IPS-18a (cell line): ENCODE measurements around the gene PSMA4.
"Not testable (repeated sequence)": the region's sequence is repeated elsewhere in the genome, so short reads cannot be mapped to it uniquely, and the experiment has no call there.

Experiments
- H3K27ac ChIP-seq: one replicate; pipeline ENCODE4 v1.5.1; 2013; ENCODE audit warnings: low read length
- H3K27me3 ChIP-seq: one replicate; pipeline ENCODE4 v1.6.1; 2013; ENCODE audit warnings: mild to moderate bottlenecking, low read length; ENCODE audit not compliant: control insufficient read depth, insufficient read depth
- H3K36me3 ChIP-seq: one replicate; pipeline ENCODE4 v1.6.1; 2013; ENCODE audit warnings: low read depth, low read length; ENCODE audit not compliant: control insufficient read depth
- H3K4me1 ChIP-seq: one replicate; pipeline ENCODE4 v1.6.1; 2013; ENCODE audit warnings: low read depth, low read length; ENCODE audit not compliant: control insufficient read depth
- H3K4me3 ChIP-seq: one replicate; pipeline ENCODE4 v1.5.1; 2013; ENCODE audit warnings: low read length
- H3K9ac ChIP-seq: one replicate; pipeline ENCODE4 v1.6.1; 2013; ENCODE audit warnings: mild to moderate bottlenecking, low read length, moderate library complexity
- H3K9me3 ChIP-seq: one replicate; pipeline ENCODE4 v1.6.1; 2013; ENCODE audit warnings: low read depth, low read length; ENCODE audit not compliant: control insufficient read depth

The PSMA4 gene

DNA sequence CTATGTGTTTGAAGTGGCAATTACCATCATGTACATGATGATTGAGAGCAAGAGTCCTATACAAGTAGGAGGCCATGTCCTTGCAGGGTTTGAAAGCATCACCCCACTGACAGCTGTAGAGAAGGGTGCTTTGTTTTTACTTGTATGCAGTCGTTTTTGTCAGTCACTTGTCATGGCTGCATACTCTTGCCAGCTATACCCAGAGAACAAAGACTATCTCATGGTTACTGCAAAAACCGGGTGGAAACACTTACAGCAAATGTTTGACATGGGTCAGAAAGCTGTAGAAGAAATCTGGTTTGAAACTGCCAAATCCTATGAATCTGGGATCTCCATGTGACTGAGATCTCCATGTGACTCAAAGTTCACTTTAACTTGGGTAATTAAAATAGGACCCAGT lies 6.9 kb upstream of the PSMA4 start:
- Histone ChIP-seq H3K36me3 (no peaks in the 10 kb centered on the region), H3K9me3 (no peaks in the 10 kb centered on the region), H3K4me3 (no peak overlapping the region), H3K27me3 (no peaks in the 10 kb centered on the region), H3K9ac (no peak overlapping the region), H3K4me1 (no peaks in the 10 kb centered on the region), H3K27ac (no peak overlapping the region)

- Histone ChIP-seq H3K4me1 (no peaks in the 10 kb centered on the region), H3K36me3 (no peaks in the 10 kb centered on the region), H3K4me3 (no peak overlapping the region), H3K9me3 (no peaks in the 10 kb centered on the region), H3K27ac (no peak overlapping the region), H3K9ac (no peak overlapping the region), H3K27me3 (no peaks in the 10 kb centered on the region)
These were observed 4.1 kb upstream of the PSMA4 start for GRCh38 chr15:78536134-78536533.

GRCh38 chr15:78537266-78537905 lies 2.9 kb upstream of the PSMA4 start:
- Histone ChIP-seq H3K4me3 (no peak overlapping the region), H3K9me3 (no peaks in the 10 kb centered on the region), H3K4me1 (no peaks in the 10 kb centered on the region), H3K9ac (no peak overlapping the region), H3K36me3 (peaks cover 4% of the 10 kb centered on the region), H3K27ac (no peak overlapping the region), H3K27me3 (no peaks in the 10 kb centered on the region)

GRCh38 chr15:78538358-78538757 lies 1.9 kb upstream of the PSMA4 start:
- Histone ChIP-seq H3K9ac (no peak overlapping the region), H3K27ac (no peak overlapping the region), H3K4me1 (no peaks in the 10 kb centered on the region), H3K4me3 (no peak overlapping the region), H3K9me3 (no peaks in the 10 kb centered on the region), H3K27me3 (no peaks in the 10 kb centered on the region), H3K36me3 (peaks cover 14% of the 10 kb centered on the region)

DNA sequence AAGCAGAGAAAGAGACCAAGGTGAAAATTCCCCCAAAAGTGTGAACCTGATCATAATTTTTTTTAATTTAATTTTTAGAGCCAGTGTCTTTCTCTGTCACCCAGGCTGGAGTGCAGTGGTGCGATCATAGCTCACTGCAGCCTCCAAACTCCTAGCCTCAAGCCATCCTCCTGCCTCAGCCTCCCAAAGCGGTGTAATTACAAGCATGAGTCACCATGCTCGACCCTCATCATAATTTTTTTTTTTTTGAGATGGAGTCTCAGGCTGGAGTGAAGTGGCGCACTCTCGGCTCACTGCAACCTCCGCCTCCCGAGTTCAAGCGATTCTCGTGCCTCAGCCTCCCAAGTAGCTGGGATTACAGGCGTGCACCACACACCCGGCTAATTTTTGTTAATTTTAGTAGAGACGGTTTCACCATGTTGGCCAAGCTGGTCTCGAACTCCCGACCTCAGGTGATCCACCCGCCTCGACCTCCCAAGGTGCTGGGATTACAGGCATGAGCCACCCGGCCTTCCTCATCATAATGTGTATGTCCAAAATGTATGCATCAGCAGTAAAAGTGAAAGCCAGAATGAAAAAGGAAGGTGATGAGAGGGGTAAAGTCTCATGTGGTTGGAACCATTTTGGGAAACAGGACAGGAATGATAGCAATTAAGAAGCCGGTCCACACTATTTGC lies 642 bp upstream of the PSMA4 start:
- Histone ChIP-seq H3K4me3 (peak overlapping the region; percentile 98), H3K9ac (peak overlapping the region; percentile 88), H3K36me3 (peaks cover 26% of the 10 kb centered on the region), H3K27ac (peak overlapping the region; percentile 92)
- H3K9me3 ChIP-seq, H3K27me3 ChIP-seq, H3K4me1 ChIP-seq: not testable (repeated sequence)

DNA sequence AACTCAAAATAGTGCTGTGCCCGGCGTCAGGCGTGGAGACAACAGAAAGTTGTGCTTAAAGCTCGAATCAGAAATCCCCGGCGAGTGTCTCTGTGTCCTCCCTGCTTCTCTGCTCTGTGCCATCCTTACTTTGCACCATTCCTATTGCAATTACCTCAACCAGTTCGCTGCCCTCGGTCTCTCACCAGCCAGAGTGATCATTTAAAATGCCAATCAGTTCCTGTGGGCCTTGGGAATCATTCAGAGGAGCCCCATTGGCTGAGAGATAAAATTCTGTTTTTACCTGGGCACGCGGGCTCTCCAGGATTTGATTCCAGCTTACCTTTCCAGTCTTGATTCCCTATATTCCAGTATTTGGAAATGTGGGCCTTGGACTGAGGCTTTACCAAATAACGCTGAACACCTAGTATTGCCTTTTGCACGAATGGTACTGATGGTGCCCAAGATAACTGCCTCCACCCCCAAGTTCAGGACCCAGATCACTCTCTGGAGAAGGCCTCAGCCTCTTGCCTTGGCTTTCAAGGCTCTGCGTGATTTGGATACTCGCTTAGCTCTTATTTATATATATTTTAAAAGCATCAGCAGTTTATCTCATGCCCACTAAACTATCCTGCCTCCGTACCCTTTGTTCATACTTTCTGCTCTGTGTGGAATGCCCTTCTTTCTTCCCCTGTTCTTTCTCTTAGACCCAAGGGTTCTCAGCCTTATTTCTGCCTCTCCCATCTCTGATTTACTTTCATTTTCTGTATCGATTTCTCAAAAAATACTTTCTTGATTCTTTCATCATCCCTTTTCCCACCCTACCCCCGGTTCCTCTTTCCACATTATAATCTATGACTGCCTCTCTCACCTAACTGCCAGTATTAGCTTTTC lies 863 bp downstream of the PSMA4 start:
- peak overlapping the region; percentile 88 for H3K9ac ChIP-seq
- no peaks in the 10 kb centered on the region for H3K27me3 ChIP-seq
- H3K4me3 ChIP-seq, result peak overlapping the region; percentile 98
- H3K27ac ChIP-seq, result peak overlapping the region; percentile 92
- H3K4me1 ChIP-seq, result no peaks in the 10 kb centered on the region
- H3K9me3 ChIP-seq, result no peaks in the 10 kb centered on the region
- peaks cover 41% of the 10 kb centered on the region for H3K36me3 ChIP-seq

- Histone ChIP-seq H3K36me3 (peaks cover 47% of the 10 kb centered on the region), H3K27me3 (no peaks in the 10 kb centered on the region), H3K9ac (peak overlapping the region; percentile 88), H3K27ac (no peak overlapping the region), H3K4me3 (peak overlapping the region; percentile 98), H3K9me3 (no peaks in the 10 kb centered on the region), H3K4me1 (no peaks in the 10 kb centered on the region)
These were observed 1.4 kb downstream of the PSMA4 start for GRCh38 chr15:78541744-78542034.

DNA sequence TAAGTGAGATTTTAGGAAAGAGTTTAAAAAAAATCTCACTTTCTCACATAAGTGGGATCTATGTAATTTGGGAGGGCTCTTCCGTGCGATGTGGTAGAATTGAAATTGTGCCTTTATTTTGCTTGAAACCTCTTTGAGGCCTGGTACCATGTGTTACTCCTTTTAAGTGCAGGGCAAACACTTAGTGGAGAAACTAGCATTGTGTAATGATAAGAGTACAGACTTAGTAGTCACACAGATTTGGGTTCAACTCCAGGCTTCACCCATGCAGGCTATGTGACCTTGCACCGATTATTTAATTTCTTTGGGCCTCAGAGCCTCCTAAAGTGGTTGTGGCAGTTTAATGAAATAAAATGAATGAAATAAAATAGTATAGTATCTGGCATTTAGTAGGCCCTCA lies 2.4 kb downstream of the PSMA4 start:
- Histone ChIP-seq H3K4me3 (no peak overlapping the region), H3K27ac (no peak overlapping the region), H3K27me3 (no peaks in the 10 kb centered on the region), H3K36me3 (peaks cover 56% of the 10 kb centered on the region), H3K4me1 (no peaks in the 10 kb centered on the region), H3K9ac (no peak overlapping the region), H3K9me3 (no peaks in the 10 kb centered on the region)

DNA sequence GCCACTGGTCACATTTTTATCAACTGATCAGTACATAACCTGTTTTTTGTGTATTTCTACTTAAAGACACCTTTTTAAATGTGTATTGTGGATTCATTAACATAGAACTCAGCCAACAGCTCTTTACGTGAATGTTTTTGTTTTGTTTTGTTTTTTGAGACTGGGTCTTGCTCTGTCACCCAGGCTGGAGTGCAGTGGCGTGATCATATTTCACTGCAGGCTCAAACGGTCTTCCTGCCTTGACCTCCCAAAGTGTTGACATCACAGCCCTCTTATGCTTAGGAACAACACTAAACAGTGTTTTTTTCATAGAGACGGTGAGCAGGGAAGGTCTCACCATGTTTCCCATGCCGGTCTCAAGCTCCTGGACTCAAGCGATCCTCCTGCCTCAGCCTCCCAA lies 9.9 kb downstream of the PSMA4 start:
- Histone ChIP-seq H3K9ac (no peak overlapping the region), H3K27ac (no peak overlapping the region), H3K36me3 (peaks cover 58% of the 10 kb centered on the region)

DNA sequence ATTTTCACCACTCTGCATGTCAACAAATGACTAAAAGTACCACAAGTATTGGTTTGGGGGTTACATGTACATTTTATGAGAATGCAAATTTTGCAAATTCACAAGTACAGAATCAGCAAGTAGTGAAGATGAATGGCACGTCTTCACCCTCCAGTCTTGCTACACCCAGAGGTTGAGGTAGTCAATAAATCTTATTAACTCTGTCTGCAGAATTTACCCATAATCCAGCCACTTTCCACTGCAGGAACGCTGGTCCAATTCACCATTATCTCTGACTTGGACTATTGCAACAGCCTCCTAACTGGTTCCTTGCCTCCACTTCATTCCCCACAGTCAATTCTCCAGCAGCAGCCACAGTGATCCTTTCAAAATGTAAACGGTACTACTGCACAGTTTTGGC lies 10.6 kb downstream of the PSMA4 start:
- Histone ChIP-seq H3K9me3 (no peaks in the 10 kb centered on the region), H3K27me3 (no peaks in the 10 kb centered on the region), H3K4me1 (no peaks in the 10 kb centered on the region), H3K9ac (no peak overlapping the region), H3K36me3 (peaks cover 51% of the 10 kb centered on the region), H3K4me3 (no peak overlapping the region), H3K27ac (no peak overlapping the region)

More for the DNA sequence above, 9.9 kb downstream of the PSMA4 start:
- Histone ChIP-seq H3K4me3 (no peak overlapping the region), H3K27me3 (no peaks in the 10 kb centered on the region), H3K4me1 (no peaks in the 10 kb centered on the region), H3K9me3 (no peaks in the 10 kb centered on the region)

- no peak overlapping the region for H3K9ac ChIP-seq
- H3K4me1 ChIP-seq, result no peaks in the 10 kb centered on the region
- H3K36me3 ChIP-seq, result peaks cover 41% of the 10 kb centered on the region
- no peaks in the 10 kb centered on the region for H3K27me3 ChIP-seq
- H3K27ac ChIP-seq, result no peak overlapping the region
- H3K9me3 ChIP-seq, result no peaks in the 10 kb centered on the region
- H3K4me3 ChIP-seq, result no peak overlapping the region
These were observed 11.7 kb downstream of the PSMA4 start for GRCh38 chr15:78551902-78552301.
